HG03442 (cell line): ENCODE data around the gene FCRL2.
"Not testable (repeated sequence)": the region's sequence is repeated elsewhere in the genome, so short reads cannot be mapped to it uniquely, and the experiment has no call there.

Experiments
- ATAC-seq: cut with Tn5 transposase; IDR thresholded peaks from one replicate; pipeline ENCODE4 v1.9.1; 2021; ENCODE audit warnings: mild to moderate bottlenecking, moderate library complexity; ENCODE audit not compliant: unreplicated experiment

The FCRL2 gene

DNA sequence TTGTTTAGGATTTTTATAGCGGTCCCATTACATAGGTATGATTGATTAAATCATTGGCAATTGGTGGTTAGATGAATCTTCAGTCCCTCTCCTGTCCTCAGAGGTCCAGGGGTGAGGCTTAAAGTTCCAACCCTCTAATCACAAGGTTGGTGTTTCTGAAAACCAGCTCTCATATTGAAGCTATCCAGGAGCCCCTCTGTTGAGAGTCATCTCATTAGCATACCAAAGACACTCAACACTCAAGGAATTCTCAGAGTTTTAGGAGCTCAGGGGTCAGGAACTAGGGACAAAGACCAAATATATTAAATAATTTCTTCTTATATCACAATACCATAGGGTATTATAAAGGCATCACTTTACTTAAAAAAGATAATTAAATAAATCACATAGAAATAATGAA is 23.3 kb downstream of the FCRL2 start:
- ATAC-seq = no peak

DNA sequence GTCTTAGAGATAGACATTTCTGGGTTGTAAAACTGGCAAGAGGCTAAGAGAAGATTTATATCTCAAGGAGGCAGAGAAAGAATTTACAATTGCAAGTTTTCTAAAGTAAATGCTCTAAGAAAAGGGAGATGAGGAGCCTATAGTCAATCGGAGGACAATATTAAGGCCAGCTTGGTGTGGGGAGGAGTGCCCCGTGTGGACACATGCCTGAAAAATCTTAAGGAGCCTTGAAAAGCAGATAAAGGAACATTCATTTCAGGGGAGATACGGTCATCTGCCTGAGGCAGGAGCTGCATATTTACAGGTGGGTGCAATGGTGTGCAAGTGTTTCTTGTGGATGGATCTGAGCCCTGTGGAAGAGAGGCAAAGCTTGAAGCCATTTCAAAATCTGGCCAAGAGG is 25.6 kb downstream of the FCRL2 start:
- ATAC-seq = no peak

DNA sequence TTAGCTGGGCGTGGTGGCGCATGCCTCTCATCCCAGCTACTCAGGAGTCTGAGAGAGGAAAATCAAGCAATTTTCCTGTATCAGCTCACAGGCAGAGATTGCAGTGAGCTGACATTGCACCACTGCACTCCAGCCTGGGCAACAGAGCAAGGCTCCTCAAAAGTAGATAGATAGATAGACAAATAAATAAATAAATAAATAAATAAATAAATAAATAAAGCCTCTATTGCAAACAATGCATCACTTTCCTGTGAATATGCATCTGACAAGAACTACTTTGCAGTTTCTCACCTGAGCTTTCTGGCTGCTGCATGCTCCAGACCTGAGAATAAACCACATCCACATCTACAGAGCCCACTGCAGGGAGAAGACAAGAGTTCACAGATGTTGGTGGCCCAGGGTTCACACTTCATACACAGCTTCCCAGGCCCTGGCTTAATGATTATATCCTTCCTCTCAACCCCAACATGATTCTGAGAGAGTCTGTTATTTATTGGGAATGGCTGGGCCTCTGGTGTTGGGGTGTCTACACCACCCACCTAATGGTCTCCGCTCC is 28.6 kb downstream of the FCRL2 start:
- no peak for ATAC-seq

DNA sequence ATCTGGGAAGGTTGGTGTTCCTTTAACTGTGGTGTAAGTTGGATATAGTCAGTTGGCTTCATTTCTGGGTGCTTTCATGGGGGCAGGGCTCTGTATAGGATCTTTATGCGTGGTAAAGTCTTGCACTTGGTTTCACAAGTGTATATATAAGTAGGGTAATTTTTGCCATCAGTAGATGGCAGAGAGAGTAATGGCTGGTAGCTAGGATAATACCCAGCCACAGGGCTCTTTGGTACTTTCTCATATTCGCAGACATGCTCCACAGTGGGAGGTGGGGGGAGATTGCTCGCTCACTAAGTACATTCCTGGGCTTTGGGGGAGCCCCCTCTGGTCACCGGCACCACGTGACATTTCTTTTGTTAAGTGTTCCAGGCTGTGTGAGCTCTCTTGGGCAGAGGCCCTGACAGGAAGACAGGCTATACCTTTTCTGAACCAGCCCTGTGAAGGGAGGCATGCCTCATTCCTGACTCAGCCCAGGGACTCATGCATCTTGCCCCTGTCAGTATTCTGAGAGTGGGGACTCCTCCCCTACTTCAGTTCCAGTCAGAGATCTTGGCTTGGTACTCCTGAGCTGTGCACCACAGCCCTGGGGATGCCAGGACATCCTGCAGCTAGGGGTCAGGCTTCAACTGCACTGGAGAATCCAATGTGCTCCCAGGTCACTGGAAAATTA is 37.6 kb downstream of the FCRL2 start:
- peak; percentile 39 for ATAC-seq

DNA sequence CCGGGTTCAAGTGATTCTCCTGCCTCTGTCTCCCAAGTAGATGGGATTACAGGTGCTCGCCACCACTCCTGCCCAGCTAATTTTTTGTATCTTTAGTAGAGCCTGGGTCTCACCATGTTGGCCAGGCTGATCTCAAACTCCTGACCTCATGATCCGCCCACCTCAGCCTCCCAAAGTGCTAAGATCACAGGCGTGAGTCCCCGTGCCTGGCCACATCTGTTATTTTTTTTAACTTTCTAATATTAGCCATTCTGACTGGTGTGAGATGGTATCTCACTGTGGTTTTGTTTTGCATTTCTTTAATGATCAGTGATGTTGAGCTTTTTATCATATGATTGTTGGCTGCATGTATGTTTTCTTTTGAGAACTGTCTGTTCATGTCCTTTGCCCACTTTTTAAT is 40.9 kb downstream of the FCRL2 start:
- ATAC-seq = not testable (repeated sequence)

DNA sequence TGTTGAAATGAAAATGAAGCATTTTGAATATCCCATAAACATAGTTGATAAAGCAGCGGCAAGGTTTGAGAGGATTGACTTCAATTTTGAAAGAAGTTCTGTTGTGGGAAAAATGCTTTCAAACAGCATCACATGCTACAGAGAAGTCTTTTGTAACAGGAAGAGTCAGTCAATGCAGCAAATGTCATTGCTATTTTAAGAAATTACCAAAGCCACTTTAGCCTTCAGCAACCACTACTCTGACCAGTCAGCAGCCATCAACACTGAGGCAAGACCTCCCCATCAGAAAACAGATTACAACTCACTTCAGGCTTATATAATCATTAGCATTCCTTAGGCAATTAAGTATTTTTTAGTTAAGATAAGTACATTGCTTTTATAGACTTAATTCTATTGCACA is 42.6 kb downstream of the FCRL2 start:
- ATAC-seq = no peak

DNA sequence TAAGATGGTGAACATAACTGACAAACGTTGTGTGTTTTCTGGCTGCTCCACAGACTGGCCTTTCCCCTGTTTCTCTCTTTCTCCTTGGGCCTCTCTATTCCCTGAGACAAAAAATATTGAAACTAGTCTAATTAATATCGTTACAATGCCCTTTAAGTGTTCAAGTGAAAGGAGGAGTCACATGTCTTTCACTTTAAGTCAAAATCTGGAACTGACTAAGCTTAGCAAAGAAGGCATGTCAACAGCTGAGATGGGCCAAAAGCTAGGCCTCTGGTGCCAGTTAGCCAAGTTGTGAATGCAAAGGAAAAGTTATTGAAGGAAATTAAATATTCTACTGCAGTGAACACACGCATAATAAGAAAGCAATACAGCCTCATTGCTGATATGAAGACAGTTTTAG is 44.2 kb downstream of the FCRL2 start:
- ATAC-seq = no peak

DNA sequence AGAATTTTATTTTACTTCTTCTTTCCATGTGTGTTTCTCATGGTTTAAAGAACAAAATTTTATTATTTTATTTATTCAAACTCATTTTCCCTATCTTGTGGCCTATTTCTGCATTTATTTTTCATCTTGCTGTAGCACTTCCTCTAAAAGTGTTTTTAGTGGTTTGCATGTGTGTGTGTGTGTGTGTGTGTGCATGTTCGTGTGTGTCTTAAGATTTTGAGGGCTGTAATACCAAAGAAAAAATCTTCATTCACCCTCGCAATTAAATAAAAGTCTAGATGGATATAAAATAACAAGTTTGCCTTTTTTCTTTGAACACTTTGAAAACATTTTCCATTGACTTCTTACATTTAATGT is 51.7 kb downstream of the FCRL2 start:
- no peak for ATAC-seq

DNA sequence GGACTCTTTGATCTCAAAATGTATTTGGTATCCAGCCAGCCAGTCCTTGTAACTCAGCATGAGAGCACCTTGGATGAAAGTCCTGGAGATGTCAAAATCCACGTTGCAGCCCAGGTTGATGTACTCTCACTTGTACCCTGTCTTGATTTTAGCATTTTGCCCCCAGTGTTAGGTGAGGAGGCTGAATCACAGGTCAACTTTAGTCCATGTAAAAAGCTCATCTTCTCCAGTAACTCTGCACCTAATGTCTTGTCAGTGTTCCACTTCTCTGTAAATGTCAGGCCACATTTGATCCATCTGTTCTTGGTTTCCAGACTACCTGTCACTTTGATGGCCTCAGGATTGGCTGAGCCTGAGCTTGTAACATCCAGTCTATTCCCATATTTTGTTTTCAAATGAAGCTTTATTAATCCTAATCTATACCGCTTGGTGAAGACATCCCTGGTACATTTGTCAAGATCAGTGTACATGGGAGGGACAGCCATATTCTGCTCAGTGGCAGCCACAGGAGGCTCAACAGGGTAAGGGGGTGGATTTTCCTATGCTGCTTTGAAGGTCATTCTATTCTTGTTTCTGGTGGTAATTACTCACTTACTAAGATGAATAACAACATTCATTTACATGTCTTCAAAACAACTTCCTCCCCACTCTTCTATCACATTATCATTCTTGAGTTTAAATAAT is 52.3 kb downstream of the FCRL2 start:
- no peak for ATAC-seq

DNA sequence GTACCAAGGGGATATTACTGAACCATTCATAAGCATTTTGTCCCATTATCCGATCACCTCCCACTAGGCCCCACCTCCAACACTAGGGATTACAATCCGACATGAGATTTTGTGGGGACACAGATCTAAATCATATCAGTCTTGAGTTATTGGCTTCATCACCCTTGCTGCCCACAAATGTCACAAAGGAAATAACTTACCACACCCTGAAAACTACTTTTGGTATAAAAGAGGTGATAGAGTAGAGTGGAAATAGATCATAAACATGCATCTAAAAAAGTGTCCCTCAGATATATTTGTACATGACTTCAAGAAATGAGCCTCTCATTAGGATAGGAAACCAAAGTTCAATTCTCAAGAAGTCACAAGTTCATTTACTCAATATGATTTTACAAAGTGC is 53.8 kb downstream of the FCRL2 start:
- ATAC-seq = no peak

DNA sequence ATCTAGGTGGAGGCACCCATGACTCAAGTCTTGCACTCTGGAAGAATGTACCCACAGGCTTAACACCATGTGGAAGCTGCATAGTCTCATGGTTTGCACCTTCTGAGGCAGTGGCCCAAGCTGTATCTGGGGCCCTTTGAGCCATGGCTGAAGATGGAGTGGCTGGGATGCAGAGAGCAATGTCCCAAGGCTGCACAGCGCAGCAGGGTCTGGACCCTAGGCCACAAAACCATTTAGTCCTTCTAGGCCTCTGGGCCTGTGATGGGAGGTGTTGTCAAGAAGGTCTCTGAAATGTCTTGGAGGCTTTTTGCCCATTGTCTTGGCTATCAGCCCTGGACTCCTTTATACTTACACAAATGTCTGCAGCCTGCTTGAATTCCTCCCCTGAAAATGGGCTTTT is 54.9 kb downstream of the FCRL2 start:
- ATAC-seq = no peak

DNA sequence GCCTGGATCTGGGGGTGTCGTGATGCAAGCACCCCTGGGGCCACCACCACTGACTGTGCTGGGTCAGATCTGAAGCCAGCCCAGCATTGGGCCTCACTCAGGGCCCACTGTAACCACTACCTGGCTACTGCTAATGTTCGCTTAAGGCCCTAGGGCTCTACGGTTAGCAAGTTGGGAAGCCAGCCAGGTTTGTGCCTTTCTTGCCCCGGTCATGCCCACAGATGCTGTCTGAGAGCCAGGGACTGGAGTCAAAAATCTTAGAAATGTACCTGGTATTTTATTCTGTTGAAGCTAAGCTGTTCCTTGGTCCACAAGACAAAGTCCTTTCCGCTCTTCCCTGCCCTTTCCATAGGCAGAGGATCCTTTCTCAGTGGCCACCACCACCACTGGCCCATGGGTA is 61.2 kb downstream of the FCRL2 start:
- ATAC-seq = no peak

DNA sequence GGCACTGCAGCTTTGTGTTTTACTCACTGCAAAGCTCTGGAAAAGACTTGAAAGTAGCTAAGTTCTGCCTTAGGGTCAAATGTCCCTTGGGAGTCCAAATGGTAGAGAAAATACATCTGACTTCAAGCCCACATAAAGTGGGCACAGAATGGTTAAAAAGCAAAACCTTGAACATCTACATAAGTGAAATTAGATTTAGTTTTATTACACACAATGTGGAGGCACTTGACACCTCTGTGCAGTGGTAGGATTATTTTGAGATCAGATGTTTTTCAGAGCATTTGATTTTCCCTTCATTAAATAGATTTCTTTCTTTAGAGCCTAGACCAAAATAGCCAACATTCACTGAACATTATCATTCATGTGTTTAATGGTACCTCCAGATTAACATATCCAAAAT is 65.1 kb downstream of the FCRL2 start:
- ATAC-seq = no peak

DNA sequence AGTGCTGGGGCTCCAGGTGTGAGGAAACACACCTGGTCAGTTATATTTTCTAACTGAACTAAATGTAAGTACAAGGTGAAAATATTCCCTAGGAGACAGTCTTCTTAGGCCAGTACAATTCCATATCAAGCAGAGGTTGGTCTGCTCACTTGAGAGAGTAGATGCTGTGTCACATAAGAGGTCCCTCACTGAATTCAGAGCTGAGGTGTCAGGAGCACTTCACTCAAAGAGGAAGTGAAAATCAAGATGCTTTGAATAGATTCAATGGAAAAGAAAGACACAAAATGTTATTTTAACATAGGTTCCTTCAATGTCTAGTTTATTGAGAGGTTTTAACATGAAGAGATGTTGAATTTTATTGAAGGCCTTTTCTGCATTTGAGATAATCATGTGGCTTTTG is 72.1 kb downstream of the FCRL2 start:
- peak; percentile 70 for ATAC-seq

DNA sequence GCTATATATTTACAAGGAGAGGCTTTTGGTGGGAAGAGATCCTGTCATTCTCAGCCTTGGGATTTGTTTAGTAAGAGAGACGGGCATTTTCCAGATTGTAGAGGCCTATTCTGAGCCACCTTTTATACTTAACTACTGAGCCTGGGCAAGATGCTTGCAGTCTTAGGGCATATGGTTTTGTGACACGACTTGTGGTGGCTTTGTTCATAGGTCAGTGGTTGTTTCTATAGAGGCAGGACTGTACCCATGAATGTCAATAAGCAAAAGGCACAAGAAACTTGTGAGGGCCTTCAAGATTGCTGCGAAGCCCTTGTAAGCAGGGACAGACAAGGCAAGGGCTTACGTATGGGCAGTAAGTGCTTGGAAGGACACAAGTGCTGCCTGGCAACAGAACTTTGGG is 73.0 kb downstream of the FCRL2 start:
- ATAC-seq = no peak

DNA sequence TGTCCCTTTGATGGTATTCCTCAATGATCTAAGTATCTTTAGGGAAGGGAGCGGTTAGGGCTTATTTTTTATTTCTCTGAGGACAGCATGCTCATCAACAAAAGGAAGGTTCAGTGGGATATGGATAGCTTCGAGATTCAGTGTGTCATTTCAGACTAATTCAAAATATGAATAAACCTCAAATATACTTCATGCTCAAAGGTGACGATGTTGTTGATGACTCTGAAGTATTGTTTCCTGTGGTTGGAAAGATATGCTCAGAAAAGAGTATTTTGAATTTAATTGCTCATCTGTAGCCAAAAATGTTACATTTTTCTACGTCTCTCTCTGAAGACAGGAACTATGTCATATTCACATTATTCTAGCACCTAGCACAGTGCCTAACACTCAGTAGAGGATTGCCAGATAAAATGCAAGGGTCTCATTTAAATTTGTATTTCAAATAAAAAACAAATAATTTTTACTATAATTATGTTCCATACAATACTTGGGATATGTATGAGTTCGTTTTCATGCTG is 74.6 kb downstream of the FCRL2 start:
- ATAC-seq = no peak

DNA sequence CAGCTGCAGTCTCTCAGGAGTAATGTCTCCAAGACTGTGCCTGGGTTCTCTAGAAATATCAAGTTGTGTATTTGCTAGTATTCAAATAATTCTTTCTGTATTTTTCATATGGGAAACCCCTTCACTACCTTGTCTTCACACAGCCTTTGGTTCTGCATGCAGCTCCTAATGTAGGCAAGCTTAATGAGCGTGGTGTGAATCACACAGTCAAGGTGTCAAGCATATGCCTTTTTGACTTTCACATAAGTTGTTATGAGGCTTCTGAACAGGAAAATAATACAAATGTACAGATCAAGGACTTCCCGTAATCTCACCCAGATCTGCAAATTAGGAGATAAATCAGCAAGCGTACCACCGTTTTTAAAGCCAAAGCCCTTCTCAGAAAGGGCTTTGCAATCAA is 76.2 kb downstream of the FCRL2 start, which contains the start of gene FCRL3:
Gene FCRL3 (minus strand): TSS at position 38 of the 400 bp plus-strand sequence. CDS start 280 bp downstream, outside the sequence.
- ATAC-seq = no peak

DNA sequence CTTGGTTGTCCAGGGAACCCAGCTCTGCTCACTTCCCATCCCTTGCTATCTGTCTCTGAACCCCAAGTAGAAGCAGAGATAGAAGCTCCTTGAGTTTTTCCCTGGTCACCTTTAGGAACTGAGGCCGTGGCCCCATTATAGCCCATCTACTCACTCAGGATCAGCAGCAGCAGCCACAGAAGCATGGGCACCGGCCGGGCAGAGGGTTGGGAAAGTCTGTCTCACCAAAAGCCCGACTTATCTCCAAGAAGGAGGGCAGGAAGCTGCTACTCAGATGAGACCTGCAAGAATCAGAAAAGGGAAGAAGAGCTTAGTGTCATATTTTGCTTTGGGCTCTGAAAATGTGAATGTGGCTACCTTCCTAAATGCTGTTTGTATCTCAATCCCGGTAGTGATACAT is 76.6 kb downstream of the FCRL2 start:
- no peak for ATAC-seq

DNA sequence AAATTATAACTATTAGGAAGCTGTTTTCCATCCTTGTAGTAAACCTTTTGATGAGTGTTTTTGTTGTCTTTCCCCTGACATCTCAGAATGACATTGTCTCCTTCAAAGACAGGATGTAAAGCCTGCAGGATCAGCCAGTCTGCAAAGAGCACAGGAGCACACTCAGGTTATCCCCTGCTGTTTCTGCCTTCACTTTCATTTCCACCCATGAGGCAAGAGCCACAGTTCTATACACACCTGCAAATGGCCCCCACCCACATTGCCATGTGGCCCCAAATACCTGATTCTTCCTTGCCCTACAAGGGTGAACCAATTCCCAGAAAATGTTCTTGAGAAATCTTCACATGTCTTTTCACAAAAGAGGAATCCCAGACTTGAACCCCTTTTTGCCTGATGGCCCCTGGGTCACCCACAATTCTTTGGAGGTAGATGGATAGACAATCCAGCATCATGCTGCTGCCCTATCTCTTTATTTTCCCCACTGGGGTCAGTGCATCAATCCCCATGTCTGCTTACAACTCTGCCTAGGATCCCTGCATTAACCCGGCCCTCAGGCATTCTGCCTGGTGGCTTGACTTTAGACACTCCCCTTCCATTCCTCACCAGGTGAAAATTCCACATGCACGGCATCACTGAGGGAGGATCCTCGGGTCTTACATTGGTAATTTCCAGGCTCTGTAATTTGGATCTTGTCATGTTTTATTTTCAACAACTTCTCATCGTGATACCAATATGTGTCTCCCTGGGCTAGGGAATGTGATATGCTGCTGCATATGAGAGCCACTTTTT is 79.0 kb downstream of the FCRL2 start:
- no peak for ATAC-seq

DNA sequence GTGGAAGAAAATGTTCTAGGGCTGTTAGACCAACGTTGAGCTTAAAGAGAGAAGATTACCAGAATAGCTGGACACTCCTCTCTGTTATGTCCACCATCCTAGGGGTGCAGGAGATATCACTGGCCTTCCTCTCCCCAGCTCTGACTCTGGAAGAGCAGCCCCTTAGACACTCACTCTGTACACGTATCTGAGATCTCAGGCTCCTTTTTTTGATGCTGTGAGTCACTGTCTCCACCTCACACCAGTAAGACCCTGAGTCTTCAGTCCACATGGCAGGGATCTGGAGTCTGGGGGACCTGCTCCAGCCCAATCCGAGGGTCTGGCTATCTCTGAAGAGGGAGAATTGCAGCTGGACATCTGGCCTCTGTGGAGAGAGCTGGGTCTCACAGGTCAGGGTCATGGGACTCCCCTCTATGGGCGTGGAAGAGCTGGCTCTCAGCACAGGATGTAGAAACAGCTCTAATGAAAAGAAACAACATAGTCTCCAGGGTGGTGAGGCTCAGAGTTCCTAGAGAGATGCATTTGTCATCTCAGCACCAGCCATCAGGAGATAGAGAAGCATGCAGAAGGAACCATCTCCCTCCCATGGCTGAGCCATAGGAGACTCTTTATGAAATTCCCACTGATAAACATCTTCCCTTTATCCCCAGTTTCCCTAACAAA is 79.8 kb downstream of the FCRL2 start:
- no peak for ATAC-seq
